CD14-positive monocyte (primary cell): ENCODE results near the gene LGALS3BP. TPM values are rescaled to one million over a fixed set of nuclear protein-coding genes. Genes with fewer than 3 reads are reported as not detected.

Experiments used
- DNase-seq, 3 donors: peaks; one replicate each; pipeline ENCODE4 v3.0.0-alpha.2; 2011 to 2022
- H2AFZ ChIP-seq: 2 replicates; pipeline ENCODE4 v1.6.0; 2012; ENCODE audit warnings: mild to moderate bottlenecking, low read depth, low read length, inconsistent platforms; ENCODE audit not compliant: insufficient read depth, poor library complexity, severe bottlenecking
- H3K27ac ChIP-seq, 2 donors: 1 replicate in 1 of 2; 2 replicates in 1 of 2; pipeline ENCODE4 v1.5.1; 2012 to 2013; ENCODE audit warnings: low read length in 2 of 2, control low read depth in 1 of 2, inconsistent platforms in 1 of 2, low read depth in 1 of 2, mild to moderate bottlenecking in 1 of 2
- H3K27me3 ChIP-seq, 2 donors: one replicate each; pipeline versions ENCODE4 v1.6.0 to v1.6.1; 2011 to 2013; ENCODE audit warnings: low read length in 2 of 2; ENCODE audit not compliant: control insufficient read depth in 2 of 2, insufficient read depth in 2 of 2
- H3K36me3 ChIP-seq, 2 donors: replicated peaks in 1 of 2; 1 replicate in 1 of 2; 2 replicates in 1 of 2; pipeline versions ENCODE4 v1.5.1 to v1.6.1; 2012 to 2013; ENCODE audit warnings: low read length in 2 of 2, control low read depth in 1 of 2, inconsistent platforms in 1 of 2, mild to moderate bottlenecking in 1 of 2; ENCODE audit not compliant: insufficient read depth in 2 of 2, control insufficient read depth in 1 of 2
- H3K4me1 ChIP-seq, 2 donors: 1 replicate in 1 of 2; 2 replicates in 1 of 2; pipeline versions ENCODE4 v1.5.1 to v1.6.1; 2012 to 2013; ENCODE audit warnings: low read length in 2 of 2, control low read depth in 1 of 2, inconsistent platforms in 1 of 2, mild to moderate bottlenecking in 1 of 2, moderate library complexity in 1 of 2; ENCODE audit not compliant: insufficient read depth in 2 of 2, control insufficient read depth in 1 of 2
- H3K4me2 ChIP-seq: replicated peaks from 2 replicates; pipeline ENCODE3; 2012; ENCODE audit warnings: low read length, moderate library complexity, mild to moderate bottlenecking; ENCODE audit not compliant: poor library complexity, severe bottlenecking; ENCODE audit errors: extremely low read depth
- H3K4me3 ChIP-seq, 3 experiments: fragments of 200-600 bp in 1 of 3; sonication (generic) in 1 of 3; replicated peaks in 1 of 3; 1 replicate in 2 of 3; 2 replicates in 1 of 3; pipeline ENCODE4 v1.5.1; 2011 to 2013; ENCODE audit warnings: low read length in 3 of 3, mild to moderate bottlenecking in 3 of 3, control low read depth in 2 of 3, low read depth in 2 of 3, inconsistent platforms in 1 of 3, moderate library complexity in 1 of 3
- H3K79me2 ChIP-seq: 2 replicates; pipeline ENCODE4 v1.6.0; 2012; ENCODE audit warnings: mild to moderate bottlenecking, control low read depth, inconsistent platforms, low read length, moderate library complexity; ENCODE audit not compliant: insufficient read depth
- H3K9ac ChIP-seq: 2 replicates; pipeline ENCODE4 v1.6.0; 2017; ENCODE audit warnings: low read length, mild to moderate bottlenecking; ENCODE audit not compliant: insufficient read depth, poor library complexity, severe bottlenecking
- H3K9me3 ChIP-seq, 2 donors: replicated peaks in 1 of 2; 1 replicate in 1 of 2; 2 replicates in 1 of 2; pipeline versions ENCODE4 v1.5.1 to v1.6.1; 2012 to 2013; ENCODE audit warnings: low read length in 2 of 2, control low read depth in 1 of 2; ENCODE audit not compliant: control insufficient read depth in 1 of 2, insufficient read depth in 1 of 2
- H4K20me1 ChIP-seq: 2 replicates; pipeline ENCODE4 v1.6.0; 2012; ENCODE audit warnings: mild to moderate bottlenecking, low read length, control low read depth, moderate library complexity; ENCODE audit not compliant: insufficient read depth
- H3K27ac Mint-ChIP-seq, 7 donors: one replicate each; pipeline ENCODE4 v1.8.0; 2020; ENCODE audit warnings: mild to moderate bottlenecking in 7 of 7, mixed read lengths in 7 of 7, moderate library complexity in 6 of 7, inconsistent platforms in 2 of 7
- H3K27me3 Mint-ChIP-seq, 3 donors: one replicate each; pipeline ENCODE4 v1.8.0; 2021 to 2022; ENCODE audit warnings: low read depth in 3 of 3, mild to moderate bottlenecking in 3 of 3, mixed read lengths in 3 of 3, moderate library complexity in 3 of 3, inconsistent platforms in 1 of 3
- H3K36me3 Mint-ChIP-seq, 2 donors: one replicate each; pipeline ENCODE4 v1.8.0; 2020; ENCODE audit warnings: mixed read lengths in 2 of 2, inconsistent platforms in 1 of 2, mild to moderate bottlenecking in 1 of 2
- H3K4me1 Mint-ChIP-seq: one replicate; pipeline ENCODE4 v1.8.0; 2020; ENCODE audit warnings: mild to moderate bottlenecking, mixed read lengths
- H3K4me3 Mint-ChIP-seq, 2 donors: one replicate each; pipeline ENCODE4 v1.8.0; 2020; ENCODE audit warnings: mild to moderate bottlenecking in 2 of 2, mixed read lengths in 2 of 2, moderate library complexity in 1 of 2
- H3K9me3 Mint-ChIP-seq, 7 donors: one replicate each; pipeline ENCODE4 v1.8.0; 2020 to 2022; ENCODE audit warnings: mixed read lengths in 7 of 7, mild to moderate bottlenecking in 6 of 7, moderate library complexity in 6 of 7, inconsistent platforms in 2 of 7
- WGBS: methylation state at CpG from one replicate; pipeline ENCODE4 v1.1.5; 2013; ENCODE audit warnings: missing lambda C conversion rate; ENCODE audit not compliant: insufficient coverage; 5-methylcytosine and 5-hydroxymethylcytosine counted together
- intact Hi-C, 2 donors: fragments of 100-400 bp; cut with micrococcal nuclease; formaldehyde crosslinking; loops; one replicate each; pipeline versions ENCODE4 v1.15.0 to v1.15.1; 2023
- polyA plus RNA-seq, 3 donors: library from polyadenylated mRNA; depleted of rRNA in 1 of 3; unstranded in 2 of 3; stranded (reverse) in 1 of 3; fragments of 300-500 nt in 2 of 3; fragments of >200 nt in 1 of 3; fragmentation: Illumina TruSeq in 2 of 3; gene quantifications; 1 replicate in 2 of 3; 2 replicates in 1 of 3; pipeline ENCODE4 v1.2.3, GENCODE V29; 2012 to 2021
- TF ChIP-seq, protein P1 (sequence below): fragments of 200-600 bp; IDR thresholded peaks from one replicate; pipeline ENCODE4 v1.8.0; 2022; ENCODE audit warnings: antibody characterized with exemption, mild to moderate bottlenecking

Gene LGALS3BP
- polyA plus RNA-seq, 3 donors: 11.4 to 12.0 (median 11.7) TPM

DNA sequence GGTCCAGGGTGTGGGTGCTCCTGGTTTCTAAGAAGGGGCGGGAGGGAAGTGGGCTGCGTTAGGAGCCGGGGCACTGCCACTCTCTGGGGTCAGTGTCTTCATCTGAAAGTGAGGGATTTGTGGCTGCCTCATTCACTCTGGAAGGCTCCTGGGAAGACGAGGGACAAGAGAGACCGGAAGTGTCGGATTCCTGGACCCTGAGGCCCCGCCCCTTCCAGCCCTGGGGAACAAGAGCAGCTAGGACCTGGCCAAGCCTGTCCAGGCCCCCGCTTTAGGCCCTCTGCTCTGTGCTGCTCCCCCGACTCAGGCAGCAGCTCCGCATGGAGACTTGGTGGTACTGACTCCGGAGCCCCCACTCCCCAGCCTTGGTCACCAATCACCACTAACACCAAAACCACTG is 6.5 kb downstream of the LGALS3BP start:
- WGBS: 95% methylated on average over 10 of the region's 11 CpGs
- no peaks in the 10 kb centered on the region for H3K36me3 ChIP-seq
- intact Hi-C loops: loop anchor here (5.0 to 10.0 kb wide), 4 partner anchors 51 to 131 kb away; partner anchors contain the start of gene USP36 (in 2 of the 2)

GRCh38 chr17:78972507-78973105 is 7.1 kb downstream of the LGALS3BP start:
- intact Hi-C loops: loop anchor here (5.0 to 10.0 kb wide), 4 partner anchors 50 to 130 kb away; partner anchors contain the start of gene USP36 (in 2 of the 2)

More for the DNA sequence above, 6.5 kb downstream of the LGALS3BP start:
- DNase-seq: no peak
- Histone ChIP-seq H4K20me1 (no peaks in the 10 kb centered on the region), H3K9ac (no peak overlapping the region), H3K9me3 (no peaks in the 10 kb centered on the region), H3K4me3 (no peak overlapping the region), H3K4me1 (peaks cover 4 to 8% of the 10 kb centered on the region in 2 donors), H3K4me2 (no peak overlapping the region), H3K79me2 (no peaks in the 10 kb centered on the region), H2AFZ (no peak overlapping the region), H3K27ac (no peak overlapping the region), H3K27me3 (no peaks in the 10 kb centered on the region)
- H3K4me3 Mint-ChIP-seq: no peak overlapping the region
- TF ChIP-seq, protein P1, sequence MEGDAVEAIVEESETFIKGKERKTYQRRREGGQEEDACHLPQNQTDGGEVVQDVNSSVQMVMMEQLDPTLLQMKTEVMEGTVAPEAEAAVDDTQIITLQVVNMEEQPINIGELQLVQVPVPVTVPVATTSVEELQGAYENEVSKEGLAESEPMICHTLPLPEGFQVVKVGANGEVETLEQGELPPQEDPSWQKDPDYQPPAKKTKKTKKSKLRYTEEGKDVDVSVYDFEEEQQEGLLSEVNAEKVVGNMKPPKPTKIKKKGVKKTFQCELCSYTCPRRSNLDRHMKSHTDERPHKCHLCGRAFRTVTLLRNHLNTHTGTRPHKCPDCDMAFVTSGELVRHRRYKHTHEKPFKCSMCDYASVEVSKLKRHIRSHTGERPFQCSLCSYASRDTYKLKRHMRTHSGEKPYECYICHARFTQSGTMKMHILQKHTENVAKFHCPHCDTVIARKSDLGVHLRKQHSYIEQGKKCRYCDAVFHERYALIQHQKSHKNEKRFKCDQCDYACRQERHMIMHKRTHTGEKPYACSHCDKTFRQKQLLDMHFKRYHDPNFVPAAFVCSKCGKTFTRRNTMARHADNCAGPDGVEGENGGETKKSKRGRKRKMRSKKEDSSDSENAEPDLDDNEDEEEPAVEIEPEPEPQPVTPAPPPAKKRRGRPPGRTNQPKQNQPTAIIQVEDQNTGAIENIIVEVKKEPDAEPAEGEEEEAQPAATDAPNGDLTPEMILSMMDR: no peak
- no peak overlapping the region for H3K27ac Mint-ChIP-seq
- H3K4me1 Mint-ChIP-seq: peaks cover 18% of the 10 kb centered on the region
- no peaks in the 10 kb centered on the region for H3K9me3 Mint-ChIP-seq
- H3K27me3 Mint-ChIP-seq: peaks cover 1 to 3% (median 2%) of the 10 kb centered on the region in 3 donors
- no peaks in the 10 kb centered on the region for H3K36me3 Mint-ChIP-seq

More at GRCh38 chr17:78972507-78973105, 7.1 kb downstream of the LGALS3BP start:
- H3K4me1 Mint-ChIP-seq: peaks cover 18% of the 10 kb centered on the region
- Histone ChIP-seq H3K9ac (no peak overlapping the region), H3K4me2 (no peak overlapping the region), H2AFZ (no peak overlapping the region), H3K27ac (no peak overlapping the region), H4K20me1 (no peaks in the 10 kb centered on the region), H3K79me2 (no peaks in the 10 kb centered on the region), H3K27me3 (no peaks in the 10 kb centered on the region), H3K4me3 (no peak overlapping the region), H3K4me1 (peaks cover 4 to 8% of the 10 kb centered on the region in 2 donors), H3K36me3 (no peaks in the 10 kb centered on the region), H3K9me3 (no peaks in the 10 kb centered on the region)
- DNase-seq: no peak
- peak overlapping the region in 1 of 7 donors; percentile 51 for H3K27ac Mint-ChIP-seq
- TF ChIP-seq, protein P1: no peak
- WGBS: 93% methylated on average over 9 of the region's 15 CpGs
- H3K27me3 Mint-ChIP-seq: peaks cover 1 to 3% (median 2%) of the 10 kb centered on the region in 3 donors
- no peak overlapping the region for H3K4me3 Mint-ChIP-seq
- no peaks in the 10 kb centered on the region for H3K9me3 Mint-ChIP-seq
- H3K36me3 Mint-ChIP-seq: no peaks in the 10 kb centered on the region
